Muscle layer of colon (tissue), 2 donors: Measurements from ENCODE around the gene ATRNL1.
"Not testable (repeated sequence)": the region's sequence is repeated elsewhere in the genome, so short reads cannot be mapped to it uniquely, and the experiment has no call there.

Experiments used
- H3K27ac ChIP-seq: one replicate; pipeline ENCODE4 v1.7.0; 2013; ENCODE audit warnings: low read depth, mild to moderate bottlenecking, low read length, moderate library complexity
- H3K27me3 ChIP-seq, 2 donors: one replicate each; pipeline ENCODE4 v1.7.0; 2013; ENCODE audit warnings: low read length in 2 of 2, mild to moderate bottlenecking in 2 of 2; ENCODE audit not compliant: insufficient read depth in 2 of 2, control insufficient read depth in 1 of 2
- H3K36me3 ChIP-seq: one replicate; pipeline ENCODE4 v1.7.0; 2013; ENCODE audit warnings: mild to moderate bottlenecking, low read length; ENCODE audit not compliant: insufficient read depth
- H3K4me1 ChIP-seq: one replicate; pipeline ENCODE4 v1.7.0; 2013; ENCODE audit warnings: mild to moderate bottlenecking, low read length; ENCODE audit not compliant: insufficient read depth
- H3K4me3 ChIP-seq, 2 donors: one replicate each; pipeline ENCODE4 v1.7.0; 2013; ENCODE audit warnings: low read length in 2 of 2, low read depth in 1 of 2, mild to moderate bottlenecking in 1 of 2, moderate library complexity in 1 of 2
- H3K9ac ChIP-seq: one replicate; pipeline ENCODE4 v1.7.0; 2013; ENCODE audit warnings: low read length
- H3K9me3 ChIP-seq: one replicate; pipeline ENCODE4 v1.7.0; 2013; ENCODE audit warnings: mild to moderate bottlenecking, low read length
- donor health status: abdominal sarcoma.
- donor health status: Adenocarcinoma of cecum.

Gene ATRNL1

DNA sequence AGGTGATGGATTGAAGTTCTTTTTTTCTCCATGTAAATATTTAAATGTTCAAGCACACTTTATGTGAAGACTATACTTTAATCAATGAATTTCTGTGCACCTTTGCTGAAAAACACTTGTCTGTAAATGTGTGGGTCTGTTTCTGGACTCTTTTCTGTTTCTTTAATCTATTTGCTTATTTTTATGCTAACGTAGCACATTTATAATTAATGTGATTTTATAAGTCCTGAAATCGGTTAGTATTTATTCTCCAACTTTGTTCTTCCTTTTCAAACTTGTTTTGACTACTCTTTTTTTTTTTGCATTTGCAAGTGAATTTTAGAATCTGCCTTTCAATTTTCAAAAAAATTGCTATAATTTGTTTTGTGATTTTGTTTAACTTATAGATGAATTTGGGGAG is 334.4 kb downstream of the ATRNL1 start:
- no peak overlapping the region for H3K9ac ChIP-seq
- H3K27me3 ChIP-seq: no peaks in the 10 kb centered on the region
- H3K4me3 ChIP-seq: no peak overlapping the region
- H3K4me1 ChIP-seq: no peaks in the 10 kb centered on the region
- no peaks in the 10 kb centered on the region for H3K9me3 ChIP-seq
- no peaks in the 10 kb centered on the region for H3K36me3 ChIP-seq
- no peak overlapping the region for H3K27ac ChIP-seq

DNA sequence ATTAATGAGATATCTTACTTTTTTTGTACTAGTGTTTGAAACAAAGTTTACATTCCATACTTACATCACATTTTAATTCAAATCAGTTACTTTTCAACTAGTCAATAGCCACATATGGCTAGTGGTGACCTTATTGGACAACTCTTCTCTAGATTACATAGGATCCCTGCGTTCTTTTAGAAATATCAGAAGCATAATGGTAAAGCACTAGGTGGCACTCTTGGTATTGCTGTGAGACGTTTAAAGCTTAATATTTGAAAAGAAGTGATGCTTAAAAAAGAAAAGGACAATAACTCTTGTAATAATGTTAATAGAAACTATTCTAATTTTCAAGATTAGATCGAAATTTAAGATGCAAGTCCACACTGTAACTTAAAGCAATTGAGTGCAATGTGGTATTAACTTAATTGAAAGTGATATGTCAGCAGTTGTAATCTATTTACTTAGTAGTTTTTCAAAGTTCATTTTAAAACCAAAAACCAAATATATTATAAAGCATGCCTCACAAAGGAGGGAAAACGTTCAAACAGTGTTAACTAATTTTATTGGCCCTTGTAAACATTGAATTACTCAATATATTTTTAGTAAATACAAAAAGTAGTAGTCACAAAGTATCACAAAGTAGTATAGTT is 339.1 kb downstream of the ATRNL1 start:
- Histone ChIP-seq H3K27ac (no peak overlapping the region), H3K9me3 (no peaks in the 10 kb centered on the region), H3K27me3 (no peaks in the 10 kb centered on the region), H3K4me3 (no peak overlapping the region), H3K4me1 (no peaks in the 10 kb centered on the region), H3K36me3 (no peaks in the 10 kb centered on the region), H3K9ac (no peak overlapping the region)

DNA sequence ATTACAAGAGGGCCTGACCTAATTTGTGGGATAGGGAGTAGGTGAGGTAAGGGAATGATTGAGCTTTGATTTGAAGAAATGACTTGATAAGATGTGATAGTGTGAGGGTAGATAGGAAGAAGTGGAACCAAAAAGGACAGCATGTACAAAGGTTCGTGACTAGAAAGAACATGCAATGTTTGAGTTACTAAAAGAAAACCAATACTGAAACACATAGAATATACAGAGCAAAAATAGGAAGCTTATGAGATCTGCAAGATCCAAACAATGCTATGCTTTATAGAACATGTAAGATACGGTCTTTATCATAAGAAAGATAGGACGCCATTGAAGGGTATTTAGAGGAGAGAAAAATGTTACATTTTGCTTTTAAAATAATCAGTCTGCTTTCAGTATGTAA is 343.8 kb downstream of the ATRNL1 start:
- no peak overlapping the region for H3K27ac ChIP-seq
- H3K27me3 ChIP-seq: no peaks in the 10 kb centered on the region
- H3K4me3 ChIP-seq: no peak overlapping the region
- no peaks in the 10 kb centered on the region for H3K9me3 ChIP-seq
- H3K9ac ChIP-seq: no peak overlapping the region
- no peaks in the 10 kb centered on the region for H3K36me3 ChIP-seq
- H3K4me1 ChIP-seq: no peaks in the 10 kb centered on the region

DNA sequence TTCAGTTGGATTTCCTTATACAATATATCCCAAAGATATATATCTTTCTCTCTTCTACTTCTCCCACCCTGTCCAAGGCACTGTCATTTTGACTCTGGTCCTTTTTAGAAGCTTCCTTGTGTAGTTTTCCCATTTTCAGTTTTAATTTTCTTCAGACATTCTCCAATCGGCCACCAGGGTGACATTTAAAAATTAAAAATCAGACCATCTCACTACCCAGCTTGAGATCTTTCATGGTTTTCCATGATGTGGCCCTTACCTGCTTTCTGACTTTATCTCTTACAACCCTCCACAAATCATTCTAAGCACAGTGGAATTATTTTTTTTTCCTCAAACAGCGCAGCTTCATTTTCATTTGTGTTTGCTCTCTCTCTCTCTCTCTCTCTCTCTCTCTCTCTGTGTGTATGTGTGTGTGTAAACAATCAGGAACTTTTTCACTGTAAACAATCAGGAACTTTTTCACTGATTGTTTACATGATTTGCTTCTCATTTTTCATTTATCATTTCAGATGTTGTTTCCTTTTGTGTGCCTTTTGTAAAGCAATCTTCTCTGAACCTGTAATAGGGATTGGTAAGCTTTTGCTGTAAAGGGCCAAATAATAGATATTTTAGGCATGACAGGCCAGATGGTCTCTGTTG is 348.9 kb downstream of the ATRNL1 start:
- Histone ChIP-seq H3K4me1 (no peaks in the 10 kb centered on the region), H3K36me3 (no peaks in the 10 kb centered on the region), H3K27me3 (no peaks in the 10 kb centered on the region), H3K27ac (no peak overlapping the region), H3K4me3 (no peak overlapping the region), H3K9me3 (no peaks in the 10 kb centered on the region), H3K9ac (no peak overlapping the region)

DNA sequence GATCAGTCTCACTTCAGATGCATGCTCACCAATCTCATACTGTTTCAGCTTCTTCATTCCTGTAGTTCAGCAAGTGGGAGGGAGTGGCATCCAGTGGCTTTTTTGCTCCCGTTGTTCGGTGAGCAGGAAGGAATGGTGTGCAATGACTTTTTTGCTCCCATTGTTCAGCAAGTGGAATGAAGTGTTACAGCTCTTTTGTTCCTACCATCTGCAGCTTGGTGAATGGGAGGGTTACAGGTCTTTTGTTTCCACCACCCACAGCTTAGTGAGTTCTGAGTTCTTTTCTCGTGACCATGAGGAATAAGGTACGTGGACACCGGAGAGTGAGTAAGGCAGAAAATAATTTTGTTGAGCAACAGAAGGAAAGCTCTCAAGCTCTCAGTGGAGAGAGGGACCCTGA is 363.6 kb downstream of the ATRNL1 start:
- H3K27ac ChIP-seq: no peak overlapping the region
- no peaks in the 10 kb centered on the region for H3K9me3 ChIP-seq
- H3K9ac ChIP-seq: no peak overlapping the region
- H3K4me3 ChIP-seq: no peak overlapping the region
- no peaks in the 10 kb centered on the region for H3K27me3 ChIP-seq
- H3K4me1 ChIP-seq: no peaks in the 10 kb centered on the region
- no peaks in the 10 kb centered on the region for H3K36me3 ChIP-seq

DNA sequence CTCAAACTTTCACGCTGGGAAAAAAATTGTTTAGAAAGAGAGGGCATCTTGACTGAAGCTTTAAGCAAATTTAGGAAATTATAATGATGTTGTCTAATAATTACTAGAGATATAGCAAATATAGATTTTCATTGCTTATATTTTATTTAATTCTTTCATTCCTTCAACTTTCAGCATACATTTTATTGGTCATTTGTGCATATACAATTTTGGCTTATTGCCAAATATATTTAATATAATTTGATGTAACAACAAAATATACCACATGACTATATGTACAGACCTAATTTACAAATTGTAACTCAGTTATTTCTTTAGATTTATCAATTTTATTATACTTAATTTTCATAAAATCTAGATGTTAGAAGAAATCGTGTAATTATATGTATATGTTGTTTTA is 390.1 kb downstream of the ATRNL1 start:
- Histone ChIP-seq H3K36me3 (no peaks in the 10 kb centered on the region), H3K4me3 (no peak overlapping the region), H3K4me1 (no peaks in the 10 kb centered on the region)

DNA sequence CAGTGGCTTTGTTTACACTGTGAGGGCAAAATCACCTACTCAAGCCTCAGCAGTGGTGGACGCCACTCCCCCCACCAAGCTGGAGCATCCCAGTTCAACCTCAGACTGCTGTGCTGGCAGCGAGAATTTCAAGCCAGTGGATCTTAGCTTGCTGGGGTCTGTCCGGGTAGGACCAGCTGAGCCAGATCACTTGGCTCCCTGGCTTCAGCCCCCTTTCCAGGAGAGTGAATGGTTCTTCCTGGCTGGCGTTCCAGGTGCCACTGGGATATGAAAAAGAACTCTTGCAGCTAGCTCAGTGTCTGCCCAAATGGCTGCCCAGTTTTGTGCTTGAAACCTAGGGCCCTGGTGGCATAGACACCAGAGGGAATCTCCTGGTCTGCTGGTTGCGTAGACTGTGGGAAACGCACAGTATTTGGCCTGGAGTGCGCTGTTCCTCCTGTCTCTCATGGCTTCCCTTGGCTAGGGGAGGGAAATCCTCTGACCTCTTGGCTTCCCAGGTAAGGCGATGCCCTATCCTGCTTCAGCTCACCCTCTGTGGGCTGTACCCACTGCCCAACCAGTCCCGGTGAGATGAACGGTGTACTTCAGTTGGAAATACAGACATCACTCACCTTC is 398.5 kb downstream of the ATRNL1 start:
- H3K4me1 ChIP-seq: no peaks in the 10 kb centered on the region
- no peak overlapping the region for H3K4me3 ChIP-seq
- no peak overlapping the region for H3K27ac ChIP-seq
- no peaks in the 10 kb centered on the region for H3K27me3 ChIP-seq
- no peaks in the 10 kb centered on the region for H3K9me3 ChIP-seq
- H3K36me3 ChIP-seq: no peaks in the 10 kb centered on the region
- H3K9ac ChIP-seq: no peak overlapping the region

More for the DNA sequence above, 390.1 kb downstream of the ATRNL1 start:
- no peak overlapping the region for H3K27ac ChIP-seq
- no peaks in the 10 kb centered on the region for H3K9me3 ChIP-seq
- no peaks in the 10 kb centered on the region for H3K27me3 ChIP-seq
- no peak overlapping the region for H3K9ac ChIP-seq

DNA sequence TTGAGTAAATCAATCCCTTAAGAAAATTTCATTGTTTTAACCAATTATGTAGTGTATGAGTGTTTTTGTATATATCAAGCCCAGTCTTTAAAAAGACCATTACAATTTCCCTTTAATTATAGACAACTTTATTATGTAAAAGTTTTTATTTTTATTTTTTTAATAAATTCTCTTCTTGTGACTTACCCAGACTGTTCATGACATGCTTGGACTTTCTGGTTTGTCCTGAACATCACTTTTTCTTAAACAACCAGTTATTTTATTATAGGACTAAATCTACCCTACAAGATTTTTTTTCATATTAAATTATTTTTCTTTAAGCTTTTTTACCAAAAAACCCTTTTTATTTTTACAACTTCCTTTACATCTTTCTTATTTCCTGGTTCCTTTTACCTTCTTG is 410.4 kb downstream of the ATRNL1 start:
- Histone ChIP-seq H3K36me3 (no peaks in the 10 kb centered on the region), H3K27me3 (no peaks in the 10 kb centered on the region), H3K4me1 (no peaks in the 10 kb centered on the region), H3K4me3 (no peak overlapping the region), H3K9me3 (no peaks in the 10 kb centered on the region), H3K27ac (no peak overlapping the region), H3K9ac (no peak overlapping the region)

DNA sequence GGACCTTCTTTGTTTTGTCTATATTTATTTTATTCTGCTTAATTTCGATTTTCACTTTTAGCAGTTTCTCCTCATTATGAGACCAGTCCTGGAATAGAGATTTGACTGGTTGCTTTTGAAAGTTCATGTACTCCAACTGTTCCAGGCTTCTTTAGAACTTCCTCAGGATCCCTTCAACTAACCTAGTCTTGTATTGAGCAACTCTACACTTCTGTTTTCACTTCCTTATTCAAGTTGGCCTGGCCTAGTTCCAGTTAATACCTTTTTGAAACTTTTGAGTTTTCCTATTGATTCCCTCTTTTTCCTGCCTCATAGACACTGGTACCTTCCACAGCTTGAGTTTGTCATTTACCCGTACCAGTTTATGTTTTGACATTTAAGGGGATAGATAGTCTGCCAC is 421.7 kb downstream of the ATRNL1 start:
- no peaks in the 10 kb centered on the region for H3K36me3 ChIP-seq
- H3K9ac ChIP-seq: no peak overlapping the region
- no peaks in the 10 kb centered on the region for H3K27me3 ChIP-seq

DNA sequence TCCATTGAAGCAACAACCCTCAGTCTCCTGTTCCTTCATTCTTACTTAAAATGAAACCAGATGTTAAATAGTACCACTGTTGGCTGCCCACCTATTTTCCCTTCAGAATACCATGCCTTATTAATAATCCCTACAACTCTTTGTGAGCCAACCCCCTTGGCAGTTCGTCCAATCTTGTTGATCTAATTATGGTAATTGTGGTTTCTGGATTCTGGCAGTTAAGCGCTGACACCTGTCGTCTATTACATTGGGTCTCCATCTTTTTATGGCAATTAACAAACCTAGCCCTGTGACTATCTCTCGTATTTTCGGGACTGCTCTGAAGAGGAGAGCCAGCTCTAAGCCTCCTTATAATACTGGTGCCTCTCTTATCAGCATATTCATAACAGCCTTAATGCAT is 432.0 kb downstream of the ATRNL1 start:
- Histone ChIP-seq H3K9ac (no peak overlapping the region), H3K27ac (no peak overlapping the region), H3K9me3 (no peaks in the 10 kb centered on the region), H3K4me1 (no peaks in the 10 kb centered on the region), H3K36me3 (no peaks in the 10 kb centered on the region), H3K27me3 (no peaks in the 10 kb centered on the region), H3K4me3 (no peak overlapping the region)

More for the DNA sequence above, 421.7 kb downstream of the ATRNL1 start:
- H3K9me3 ChIP-seq: no peaks in the 10 kb centered on the region
- no peaks in the 10 kb centered on the region for H3K4me1 ChIP-seq
- no peak overlapping the region for H3K4me3 ChIP-seq
- H3K27ac ChIP-seq: no peak overlapping the region

DNA sequence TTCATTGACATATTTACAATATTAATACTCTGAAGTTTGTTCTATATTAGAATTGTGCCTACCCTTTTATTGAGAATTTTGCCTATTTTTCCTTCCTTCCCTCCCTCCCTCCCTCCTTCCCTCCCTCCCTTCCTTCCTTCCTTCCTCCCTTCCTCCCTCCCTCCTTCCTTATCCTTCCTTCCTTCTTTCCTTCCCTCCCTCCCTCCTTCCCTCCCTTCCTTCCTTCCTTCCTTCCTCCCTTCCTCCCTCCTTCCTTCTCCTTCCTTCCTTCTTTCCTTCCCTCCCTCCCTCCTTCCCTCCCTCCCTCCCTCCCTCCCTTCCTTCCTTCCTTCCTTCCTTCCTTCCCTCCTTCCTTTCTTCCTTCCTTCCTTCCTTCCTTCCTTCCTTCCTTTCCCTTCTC is 434.5 kb downstream of the ATRNL1 start:
- not testable (repeated sequence) for H3K9me3 ChIP-seq, H3K4me3 ChIP-seq, H3K36me3 ChIP-seq, H3K9ac ChIP-seq, H3K27ac ChIP-seq, H3K4me1 ChIP-seq, H3K27me3 ChIP-seq

DNA sequence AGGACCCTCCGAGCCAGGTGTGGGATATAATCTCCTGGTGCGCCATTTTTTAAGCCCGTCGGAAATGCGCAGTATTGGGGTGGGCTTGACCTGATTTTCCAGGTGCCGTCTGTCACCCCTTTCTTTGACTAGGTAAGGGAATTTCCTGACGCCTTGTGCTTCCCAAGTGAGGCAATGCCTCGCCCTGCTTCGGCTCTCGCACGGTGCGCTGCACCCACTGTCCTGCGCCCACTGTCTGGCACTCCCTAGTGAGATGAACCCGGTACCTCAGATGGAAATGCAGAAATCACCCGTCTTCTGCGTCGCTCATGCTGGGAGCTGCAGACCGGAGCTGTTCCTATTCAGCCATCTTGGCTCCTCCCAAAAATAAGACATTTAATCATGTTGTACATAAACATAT is 443.2 kb downstream of the ATRNL1 start:
- not testable (repeated sequence) for H3K27me3 ChIP-seq, H3K4me3 ChIP-seq, H3K9ac ChIP-seq, H3K9me3 ChIP-seq, H3K36me3 ChIP-seq, H3K4me1 ChIP-seq, H3K27ac ChIP-seq
